ENCODE results near the gene ZNRF3. TPM values are rescaled to one million over a fixed set of nuclear protein-coding genes. Genes with fewer than 3 reads are reported as not detected.

The ZNRF3 gene
- polyA plus RNA-seq, 1 of the 3 experiments (the other 2 are of a cell fraction): 4.2 TPM

DNA sequence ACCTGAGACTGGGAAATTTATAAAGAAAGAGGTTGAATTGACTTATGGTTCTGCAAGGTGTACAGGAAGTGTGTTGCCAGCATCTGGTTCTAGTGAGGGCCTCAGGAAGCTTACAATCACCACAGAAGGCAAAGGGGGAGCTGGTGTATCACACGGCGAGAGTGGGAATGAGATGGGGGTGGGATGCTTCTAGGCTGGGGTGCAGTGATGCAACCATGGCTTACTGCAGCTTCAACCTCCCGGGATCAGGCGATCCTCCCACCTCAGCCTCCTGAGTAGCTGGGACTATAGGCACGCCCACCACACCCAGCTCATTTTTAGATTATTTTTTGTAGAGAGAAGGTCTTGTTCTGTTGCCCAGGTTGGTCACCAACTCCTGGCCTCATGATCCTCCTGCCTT, 117.3 kb downstream of the ZNRF3 start (continued):
- TF ChIP-seq, protein P1, sequence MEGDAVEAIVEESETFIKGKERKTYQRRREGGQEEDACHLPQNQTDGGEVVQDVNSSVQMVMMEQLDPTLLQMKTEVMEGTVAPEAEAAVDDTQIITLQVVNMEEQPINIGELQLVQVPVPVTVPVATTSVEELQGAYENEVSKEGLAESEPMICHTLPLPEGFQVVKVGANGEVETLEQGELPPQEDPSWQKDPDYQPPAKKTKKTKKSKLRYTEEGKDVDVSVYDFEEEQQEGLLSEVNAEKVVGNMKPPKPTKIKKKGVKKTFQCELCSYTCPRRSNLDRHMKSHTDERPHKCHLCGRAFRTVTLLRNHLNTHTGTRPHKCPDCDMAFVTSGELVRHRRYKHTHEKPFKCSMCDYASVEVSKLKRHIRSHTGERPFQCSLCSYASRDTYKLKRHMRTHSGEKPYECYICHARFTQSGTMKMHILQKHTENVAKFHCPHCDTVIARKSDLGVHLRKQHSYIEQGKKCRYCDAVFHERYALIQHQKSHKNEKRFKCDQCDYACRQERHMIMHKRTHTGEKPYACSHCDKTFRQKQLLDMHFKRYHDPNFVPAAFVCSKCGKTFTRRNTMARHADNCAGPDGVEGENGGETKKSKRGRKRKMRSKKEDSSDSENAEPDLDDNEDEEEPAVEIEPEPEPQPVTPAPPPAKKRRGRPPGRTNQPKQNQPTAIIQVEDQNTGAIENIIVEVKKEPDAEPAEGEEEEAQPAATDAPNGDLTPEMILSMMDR (IDR thresholded peaks at IDR 0.05): no peak
- TF ChIP-seq EP300 (IDR thresholded peaks at IDR 0.05; ENCODE audit: borderline replicate concordance in 1 of 2, low read depth in 1 of 2, low read length in 1 of 2): no peak
- TF ChIP-seq MAX (IDR thresholded peaks at IDR 0.05; ENCODE audit: low read depth): no peak
- TF ChIP-seq SMC3 (IDR thresholded peaks at IDR 0.05; ENCODE audit: low read depth, low read length): no peak
- no peak for TF ChIP-seq GABPA (IDR thresholded peaks at IDR 0.05; ENCODE audit: low read depth)

GRCh38 chr22:29002603-29003002, 119.2 kb downstream of the ZNRF3 start:
- Histone ChIP-seq H3F3A (replicated peaks; ENCODE audit: insufficient read depth) (peaks cover 3% of the 10 kb centered on the region), H4K20me1 (ENCODE audit: insufficient read depth) (no peaks in the 10 kb centered on the region), H3K79me2 (ENCODE audit: insufficient read depth) (no peaks in the 10 kb centered on the region), H2AFZ (ENCODE audit: low read depth) (no peak overlapping the region), H3K36me3 (replicated peaks in 1 of 2; ENCODE audit: control insufficient read depth in 1 of 2, insufficient read depth in 2 of 2, low read length in 1 of 2) (no peaks in the 10 kb centered on the region), H3K4me1 (ENCODE audit: control insufficient read depth in 1 of 2, insufficient read depth in 2 of 2, low read depth in 1 of 2, low read length in 1 of 2) (peaks cover 0 to 4% of the 10 kb centered on the region in 2 experiments; a peak in 2 of 4 replicates), H3K9ac (no peak overlapping the region), H3K4me3 (ENCODE audit: low read depth in 2 of 2, low read length in 1 of 2) (no peak overlapping the region), H3K27me3 (ENCODE audit: insufficient read depth) (no peaks in the 10 kb centered on the region), H3K4me2 (no peak overlapping the region), H3K27ac (ENCODE audit: low read depth in 2 of 2, low read length in 1 of 2) (no peak overlapping the region), H3K9me3 (no peaks in the 10 kb centered on the region), H3K9me2 (no peaks in the 10 kb centered on the region)
- WGBS (ENCODE audit: low lambda C conversion rate): 93% methylated on average over 4 of the region's 4 CpGs
- DNase-seq: peak; percentile 27
- POLR2A ChIA-PET: no interaction called here
- CTCF ChIA-PET: interaction anchor here (1.0 kb wide), 2 partner anchors 70 to 147 kb away, joined by 3 read pairs; partner anchors contain the start of gene KREMEN1
- TF ChIP-seq JUND (IDR thresholded peaks at IDR 0.05) (no peak), NRF1 (IDR thresholded peaks at IDR 0.05; ENCODE audit: low read depth, low read length) (no peak), NFIC (IDR thresholded peaks at IDR 0.05; ENCODE audit: borderline replicate concordance) (no peak), FOXJ3 (CRISPR knock-in tag; IDR thresholded peaks at IDR 0.05) (no peak), USF1 (IDR thresholded peaks at IDR 0.05; ENCODE audit: borderline replicate concordance, low read depth) (no peak), GATA2 (CRISPR knock-in tag; IDR thresholded peaks at IDR 0.05) (no peak), CHD2 (IDR thresholded peaks at IDR 0.05; ENCODE audit: low read length, partially characterized antibody) (no peak), TEAD4 (IDR thresholded peaks at IDR 0.05; ENCODE audit: borderline replicate concordance, insufficient read depth) (no peak), GABPA (IDR thresholded peaks at IDR 0.05; ENCODE audit: low read depth) (no peak), MEF2A (IDR thresholded peaks at IDR 0.05; ENCODE audit: borderline replicate concordance, low read depth) (no peak), SIN3A (IDR thresholded peaks at IDR 0.05; ENCODE audit: borderline replicate concordance, low read depth, low read length) (no peak)
- TF ChIP-seq, protein P2, sequence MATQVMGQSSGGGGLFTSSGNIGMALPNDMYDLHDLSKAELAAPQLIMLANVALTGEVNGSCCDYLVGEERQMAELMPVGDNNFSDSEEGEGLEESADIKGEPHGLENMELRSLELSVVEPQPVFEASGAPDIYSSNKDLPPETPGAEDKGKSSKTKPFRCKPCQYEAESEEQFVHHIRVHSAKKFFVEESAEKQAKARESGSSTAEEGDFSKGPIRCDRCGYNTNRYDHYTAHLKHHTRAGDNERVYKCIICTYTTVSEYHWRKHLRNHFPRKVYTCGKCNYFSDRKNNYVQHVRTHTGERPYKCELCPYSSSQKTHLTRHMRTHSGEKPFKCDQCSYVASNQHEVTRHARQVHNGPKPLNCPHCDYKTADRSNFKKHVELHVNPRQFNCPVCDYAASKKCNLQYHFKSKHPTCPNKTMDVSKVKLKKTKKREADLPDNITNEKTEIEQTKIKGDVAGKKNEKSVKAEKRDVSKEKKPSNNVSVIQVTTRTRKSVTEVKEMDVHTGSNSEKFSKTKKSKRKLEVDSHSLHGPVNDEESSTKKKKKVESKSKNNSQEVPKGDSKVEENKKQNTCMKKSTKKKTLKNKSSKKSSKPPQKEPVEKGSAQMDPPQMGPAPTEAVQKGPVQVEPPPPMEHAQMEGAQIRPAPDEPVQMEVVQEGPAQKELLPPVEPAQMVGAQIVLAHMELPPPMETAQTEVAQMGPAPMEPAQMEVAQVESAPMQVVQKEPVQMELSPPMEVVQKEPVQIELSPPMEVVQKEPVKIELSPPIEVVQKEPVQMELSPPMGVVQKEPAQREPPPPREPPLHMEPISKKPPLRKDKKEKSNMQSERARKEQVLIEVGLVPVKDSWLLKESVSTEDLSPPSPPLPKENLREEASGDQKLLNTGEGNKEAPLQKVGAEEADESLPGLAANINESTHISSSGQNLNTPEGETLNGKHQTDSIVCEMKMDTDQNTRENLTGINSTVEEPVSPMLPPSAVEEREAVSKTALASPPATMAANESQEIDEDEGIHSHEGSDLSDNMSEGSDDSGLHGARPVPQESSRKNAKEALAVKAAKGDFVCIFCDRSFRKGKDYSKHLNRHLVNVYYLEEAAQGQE (IDR thresholded peaks at IDR 0.05; ENCODE audit: low read depth, low read length): no peak

All from SK-N-SH (cell line).